Measurements from ENCODE around the gene ZNF780A.

DNA sequence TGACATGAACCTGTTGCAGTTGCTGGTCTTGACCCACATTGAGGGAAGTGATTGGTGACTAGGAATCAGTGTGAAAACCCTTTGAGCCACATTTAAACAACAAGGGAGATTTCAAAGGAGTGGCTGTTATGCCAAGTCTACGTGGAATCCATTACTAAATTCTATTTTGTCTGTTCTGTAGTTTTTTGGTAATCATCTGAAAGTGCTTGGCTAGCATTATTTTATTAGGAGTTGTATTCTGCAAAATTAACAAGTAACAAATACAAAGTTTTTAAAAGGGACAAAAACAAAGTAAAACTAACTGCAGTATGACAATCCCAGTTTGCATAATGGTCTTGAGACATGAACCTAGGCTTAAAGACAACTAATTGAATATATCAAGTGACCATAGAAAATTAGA lies 14.0 kb upstream of the ZNF780A start:
- TF ChIP-seq POLR2AphosphoS5 (IDR thresholded peaks at IDR 0.05) (no peak), EP300 (conservative IDR thresholded peaks at IDR 0.05; ENCODE audit: poor library complexity, severe bottlenecking) (no peak), TAF1 (IDR thresholded peaks at IDR 0.05; ENCODE audit: low read depth) (no peak), SMC3 (conservative IDR thresholded peaks at IDR 0.05; ENCODE audit: poor library complexity) (no peak)
- TF ChIP-seq, protein P1, sequence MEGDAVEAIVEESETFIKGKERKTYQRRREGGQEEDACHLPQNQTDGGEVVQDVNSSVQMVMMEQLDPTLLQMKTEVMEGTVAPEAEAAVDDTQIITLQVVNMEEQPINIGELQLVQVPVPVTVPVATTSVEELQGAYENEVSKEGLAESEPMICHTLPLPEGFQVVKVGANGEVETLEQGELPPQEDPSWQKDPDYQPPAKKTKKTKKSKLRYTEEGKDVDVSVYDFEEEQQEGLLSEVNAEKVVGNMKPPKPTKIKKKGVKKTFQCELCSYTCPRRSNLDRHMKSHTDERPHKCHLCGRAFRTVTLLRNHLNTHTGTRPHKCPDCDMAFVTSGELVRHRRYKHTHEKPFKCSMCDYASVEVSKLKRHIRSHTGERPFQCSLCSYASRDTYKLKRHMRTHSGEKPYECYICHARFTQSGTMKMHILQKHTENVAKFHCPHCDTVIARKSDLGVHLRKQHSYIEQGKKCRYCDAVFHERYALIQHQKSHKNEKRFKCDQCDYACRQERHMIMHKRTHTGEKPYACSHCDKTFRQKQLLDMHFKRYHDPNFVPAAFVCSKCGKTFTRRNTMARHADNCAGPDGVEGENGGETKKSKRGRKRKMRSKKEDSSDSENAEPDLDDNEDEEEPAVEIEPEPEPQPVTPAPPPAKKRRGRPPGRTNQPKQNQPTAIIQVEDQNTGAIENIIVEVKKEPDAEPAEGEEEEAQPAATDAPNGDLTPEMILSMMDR (IDR thresholded peaks at IDR 0.05; ENCODE audit: poor library complexity, severe bottlenecking) = no peak

All from neural cell (in vitro differentiated cells).